ENCODE results near the gene PRKG1.

The PRKG1 gene

GRCh38 chr10:51789903-51790302 is 715.6 kb downstream of the PRKG1 start:
- no peak for TF ChIP-seq CTCF (conservative IDR thresholded peaks at IDR 0.05; ENCODE audit: low read depth)
- POLR2A ChIA-PET (ENCODE audit: low non-redundant PET) = no interaction called here

GRCh38 chr10:51792678-51793077 is 718.4 kb downstream of the PRKG1 start:
- CTCF ChIA-PET = no interaction called here
- no peak overlapping the region for H3K27ac ChIP-seq
- DNase-seq (ENCODE audit: low spot score) = no peak
- POLR2A ChIA-PET (ENCODE audit: low non-redundant PET) = no interaction called here
- no peak for TF ChIP-seq CTCF (conservative IDR thresholded peaks at IDR 0.05; ENCODE audit: low read depth)

More at GRCh38 chr10:51789903-51790302, 715.6 kb downstream of the PRKG1 start:
- H3K27ac ChIP-seq = no peak overlapping the region
- no peak for DNase-seq (ENCODE audit: low spot score)
- CTCF ChIA-PET = no interaction called here

DNA sequence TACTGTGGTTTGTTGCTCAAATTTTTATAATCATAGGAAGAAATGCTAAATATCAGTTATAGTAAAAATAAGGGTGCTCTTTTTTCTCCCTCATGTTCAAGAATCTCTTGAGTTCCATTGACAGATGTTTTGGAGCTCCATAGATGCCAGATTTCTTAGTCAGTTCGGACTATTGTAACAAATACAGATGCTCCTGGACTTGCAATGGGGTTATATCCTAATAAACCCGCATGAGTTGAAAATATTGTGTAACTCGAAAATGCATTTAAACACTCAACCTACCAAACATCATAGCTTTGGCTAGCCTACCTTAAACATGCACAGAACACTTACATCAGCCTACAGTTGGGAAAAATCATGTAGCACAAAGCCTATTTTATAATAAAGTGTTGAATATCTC is 725.8 kb downstream of the PRKG1 start:
- ChIA-PET CTCF (no interaction called here), POLR2A (ENCODE audit: low non-redundant PET) (no interaction called here)
- TF ChIP-seq CTCF (conservative IDR thresholded peaks at IDR 0.05; ENCODE audit: low read depth) = no peak
- no peak for DNase-seq (ENCODE audit: low spot score)
- H3K27ac ChIP-seq = no peak overlapping the region

DNA sequence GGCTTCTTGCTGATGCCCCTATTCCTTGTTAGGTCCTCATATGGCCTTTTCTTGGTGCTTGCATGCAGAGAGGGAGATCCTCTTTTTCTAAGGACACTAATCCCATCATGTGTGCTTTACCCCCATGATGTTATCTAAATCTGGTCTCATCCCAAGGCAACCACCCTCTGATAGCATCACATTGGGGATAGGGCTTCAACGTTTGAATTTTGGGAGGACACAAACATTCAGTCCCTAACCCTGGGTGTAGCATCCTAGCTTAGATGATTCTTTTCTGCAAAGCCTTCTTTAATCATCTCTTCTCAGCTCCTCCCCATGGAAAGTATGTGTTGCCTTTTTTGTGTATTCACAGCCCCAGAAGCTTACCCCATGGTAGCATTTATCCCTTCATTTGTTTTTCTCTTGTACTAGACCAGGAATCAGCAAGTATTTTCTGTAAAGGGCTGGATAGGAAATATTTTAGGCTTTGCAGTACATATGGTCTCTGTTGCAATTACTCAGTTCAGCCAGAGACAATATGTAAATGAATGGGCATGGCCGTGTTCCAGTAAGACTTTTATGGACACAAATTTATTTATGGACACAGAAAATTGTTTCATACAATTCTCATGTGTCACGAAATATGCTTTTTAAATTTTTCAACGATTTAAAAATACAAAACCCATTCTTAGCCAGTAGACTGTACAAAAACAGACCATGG is 726.6 kb downstream of the PRKG1 start:
- CTCF ChIA-PET = no interaction called here
- DNase-seq (ENCODE audit: low spot score) = no peak
- no peak for TF ChIP-seq CTCF (conservative IDR thresholded peaks at IDR 0.05; ENCODE audit: low read depth)
- H3K27ac ChIP-seq = no peak overlapping the region
- POLR2A ChIA-PET (ENCODE audit: low non-redundant PET) = no interaction called here

- no peak for DNase-seq (ENCODE audit: low spot score)
- H3K27ac ChIP-seq = no peak overlapping the region
- ChIA-PET CTCF (no interaction called here), POLR2A (ENCODE audit: low non-redundant PET) (no interaction called here)
- no peak for TF ChIP-seq CTCF (conservative IDR thresholded peaks at IDR 0.05; ENCODE audit: low read depth)
Measured at GRCh38 chr10:51802030-51802429, 727.7 kb downstream of the PRKG1 start.

DNA sequence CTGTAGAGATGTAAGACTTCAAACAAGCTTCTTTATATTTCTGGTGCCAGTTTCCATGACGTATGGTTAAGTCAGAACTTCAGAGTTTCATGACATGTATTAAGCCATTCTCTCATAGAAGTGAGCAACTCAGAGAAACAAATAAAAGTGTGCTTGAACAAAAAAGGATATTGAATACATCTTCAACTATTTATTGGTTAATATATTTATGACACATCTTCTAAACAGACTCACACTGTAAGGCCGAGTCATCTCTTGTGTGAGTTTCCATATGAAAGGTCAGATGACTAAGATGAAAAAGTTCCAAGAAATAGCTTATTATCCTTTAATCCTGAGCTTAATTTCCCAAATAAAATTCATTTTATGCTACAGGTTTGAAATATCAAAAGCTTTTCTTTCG is 730.6 kb downstream of the PRKG1 start:
- no peak overlapping the region for H3K27ac ChIP-seq
- no peak for TF ChIP-seq CTCF (conservative IDR thresholded peaks at IDR 0.05; ENCODE audit: low read depth)
- CTCF ChIA-PET = interaction anchor here (0.7 kb wide), 1 partner anchor 108 kb away, joined by 3 read pairs; no protein-coding TSS in a partner anchor

More for the DNA sequence above, 730.6 kb downstream of the PRKG1 start:
- DNase-seq (ENCODE audit: low spot score) = peak; percentile 1
- POLR2A ChIA-PET (ENCODE audit: low non-redundant PET) = no interaction called here
